ENCODE results near the gene KCNE2. TPM values are rescaled to one million over a fixed set of nuclear protein-coding genes. Genes with fewer than 3 reads are reported as not detected.

KCNE2 gene
- total RNA-seq, 1 experiment from 2014 or later, result not detected

DNA sequence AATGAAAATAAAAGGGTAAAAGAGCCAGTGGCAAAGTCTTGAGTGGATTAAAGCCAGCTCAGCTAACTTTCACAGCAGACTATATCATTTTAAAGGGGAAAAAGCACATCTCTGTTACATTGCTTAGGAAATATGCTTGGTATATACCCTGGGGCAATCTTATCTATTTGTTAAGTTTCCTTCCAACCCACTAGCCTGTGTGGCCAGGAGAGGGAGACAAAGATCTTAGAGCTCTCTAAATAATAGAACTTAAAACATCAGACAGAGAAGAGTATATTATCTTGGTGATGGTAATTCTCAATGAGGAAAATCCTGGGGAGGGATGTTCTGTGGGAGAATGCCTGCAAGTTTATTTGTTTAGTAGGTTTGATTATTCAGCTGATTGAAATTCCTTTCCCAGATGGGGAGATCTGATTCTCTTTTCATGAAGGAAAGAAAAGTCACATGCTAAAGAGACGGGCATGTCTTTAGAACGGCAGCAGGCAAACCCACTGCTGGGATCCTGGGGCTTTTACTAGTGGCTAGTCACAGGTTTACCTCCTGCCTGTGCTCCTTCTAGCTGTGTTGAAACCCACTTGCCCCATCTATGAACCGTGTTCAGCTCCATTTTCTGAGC, 3.6 kb downstream of the KCNE2 start:
- ATAC-seq, result peak; percentile 91
- H3K4me1 ChIP-seq (ENCODE audit: control insufficient read depth in 1 of 2, insufficient read depth in 2 of 2, low read length in 2 of 2), result peaks cover 0 to 3% of the 10 kb centered on the region in 2 experiments; a peak in 2 of 4 replicates
- no peaks in the 10 kb centered on the region for H3K79me2 ChIP-seq (ENCODE audit: insufficient read depth, low read length)
- H3K9ac ChIP-seq (ENCODE audit: low read length), result no peak overlapping the region
- H2AFZ ChIP-seq (ENCODE audit: low read depth, low read length, poor library complexity, severe bottlenecking), result peak overlapping the region; percentile 16
- RAD21 ChIA-PET (ENCODE audit: low non-redundant PET in 1 of 2, low total read pairs in 2 of 2, uncharacterized antibody in 2 of 2, unreplicated experiment in 2 of 2), result no interaction called here
- CTCF ChIA-PET, result interaction anchor here (1.0 to 1.8 kb wide), 9 partner anchors 10 to 443 kb away, joined by 4 to 14 read pairs (median 4); no protein-coding TSS in a partner anchor
- H3K27ac ChIP-seq (ENCODE audit: low read depth, low read length), result no peak overlapping the region
- H4K20me1 ChIP-seq (ENCODE audit: insufficient read depth), result no peaks in the 10 kb centered on the region
- DNase-seq (ENCODE audit: low read depth, low spot score), result peak; percentile 54
- H3K9me3 ChIP-seq (ENCODE audit: control insufficient read depth in 1 of 2, insufficient read depth in 1 of 2, low read depth in 1 of 2, low read length in 2 of 2), result no peaks in the 10 kb centered on the region
- H3K4me2 ChIP-seq (ENCODE audit: low read length), result no peak overlapping the region
- H3K4me3 ChIP-seq (replicated peaks in 1 of 2; ENCODE audit: low read depth in 1 of 2, low read length in 2 of 2), result no peak overlapping the region
- POLR2A ChIA-PET, result no interaction called here
- TF ChIP-seq YY1 (IDR thresholded peaks at IDR 0.05; ENCODE audit: extremely low read depth, insufficient replicate concordance, low read depth, low read length) (no peak), CEBPB (IDR thresholded peaks at IDR 0.05; ENCODE audit: low read depth) (no peak), POLR2A (IDR thresholded peaks at IDR 0.05; ENCODE audit: borderline replicate concordance, extremely low read depth, insufficient read depth, insufficient read length) (no peak), RAD21 (IDR thresholded peaks at IDR 0.05; ENCODE audit: low read depth) (peak; percentile 57), CBX3 (IDR thresholded peaks at IDR 0.05; ENCODE audit: low read depth) (no peak), TCF7L2 (IDR thresholded peaks at IDR 0.05; ENCODE audit: borderline replicate concordance, extremely low read depth, insufficient read depth, insufficient read length) (no peak), POLR2AphosphoS5 (IDR thresholded peaks at IDR 0.05; ENCODE audit: low read depth, low read length) (no peak), JUND (IDR thresholded peaks at IDR 0.05) (no peak), ZNF274 (IDR thresholded peaks at IDR 0.05; ENCODE audit: low read depth, low read length) (no peak), EZH2 (IDR thresholded peaks at IDR 0.05) (no peak), ZFX (IDR thresholded peaks at IDR 0.05) (no peak), FOSL1 (IDR thresholded peaks at IDR 0.05; ENCODE audit: low read depth) (no peak)
- TF ChIP-seq, protein P1, sequence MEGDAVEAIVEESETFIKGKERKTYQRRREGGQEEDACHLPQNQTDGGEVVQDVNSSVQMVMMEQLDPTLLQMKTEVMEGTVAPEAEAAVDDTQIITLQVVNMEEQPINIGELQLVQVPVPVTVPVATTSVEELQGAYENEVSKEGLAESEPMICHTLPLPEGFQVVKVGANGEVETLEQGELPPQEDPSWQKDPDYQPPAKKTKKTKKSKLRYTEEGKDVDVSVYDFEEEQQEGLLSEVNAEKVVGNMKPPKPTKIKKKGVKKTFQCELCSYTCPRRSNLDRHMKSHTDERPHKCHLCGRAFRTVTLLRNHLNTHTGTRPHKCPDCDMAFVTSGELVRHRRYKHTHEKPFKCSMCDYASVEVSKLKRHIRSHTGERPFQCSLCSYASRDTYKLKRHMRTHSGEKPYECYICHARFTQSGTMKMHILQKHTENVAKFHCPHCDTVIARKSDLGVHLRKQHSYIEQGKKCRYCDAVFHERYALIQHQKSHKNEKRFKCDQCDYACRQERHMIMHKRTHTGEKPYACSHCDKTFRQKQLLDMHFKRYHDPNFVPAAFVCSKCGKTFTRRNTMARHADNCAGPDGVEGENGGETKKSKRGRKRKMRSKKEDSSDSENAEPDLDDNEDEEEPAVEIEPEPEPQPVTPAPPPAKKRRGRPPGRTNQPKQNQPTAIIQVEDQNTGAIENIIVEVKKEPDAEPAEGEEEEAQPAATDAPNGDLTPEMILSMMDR (IDR thresholded peaks at IDR 0.05 in 2 of 3, conservative IDR thresholded peaks at IDR 0.05 in 1 of 3; ENCODE audit: borderline replicate concordance in 1 of 3, insufficient read depth in 1 of 3, low read depth in 2 of 3, low read length in 2 of 3), result peak; percentile 44 to 80 (median 78); a peak in 5 of 6 replicates
- TF ChIP-seq, protein P2, sequence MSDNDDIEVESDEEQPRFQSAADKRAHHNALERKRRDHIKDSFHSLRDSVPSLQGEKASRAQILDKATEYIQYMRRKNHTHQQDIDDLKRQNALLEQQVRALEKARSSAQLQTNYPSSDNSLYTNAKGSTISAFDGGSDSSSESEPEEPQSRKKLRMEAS (IDR thresholded peaks at IDR 0.05), result no peak
- H3K36me3 ChIP-seq (ENCODE audit: control insufficient read depth in 1 of 2, insufficient read depth in 2 of 2, low read length in 2 of 2), result no peaks in the 10 kb centered on the region
- H3K27me3 ChIP-seq (ENCODE audit: insufficient read depth, low read length), result no peaks in the 10 kb centered on the region
- intact Hi-C loops (cut with micrococcal nuclease), result no loop called here
- H3K9me2 ChIP-seq (ENCODE audit: insufficient read depth), result no peaks in the 10 kb centered on the region
- BruUV-seq (replicated peaks), result no TSS peak
